Aorta (tissue), 5 donors: Measurements from ENCODE around the gene PPP1R9B. TPM values are rescaled to one million over a fixed set of nuclear protein-coding genes. Genes with fewer than 3 reads are reported as not detected.

Source experiments
- ATAC-seq: fragments of 200-7000 bp; cut with Tn5 transposase; one replicate; pipeline ENCODE4 v1.9.1; 2022; ENCODE audit warnings: moderate library complexity; ENCODE audit not compliant: low FRiP score
- DNase-seq, 2 donors: peaks; one replicate each; pipeline ENCODE4 v3.0.0-alpha.2; 2020
- H3K27ac ChIP-seq, 2 donors: one replicate each; pipeline ENCODE4 v1.5.1; 2013; ENCODE audit warnings: low read length in 2 of 2, mild to moderate bottlenecking in 2 of 2, moderate library complexity in 2 of 2, control low read depth in 1 of 2, inconsistent platforms in 1 of 2, low read depth in 1 of 2
- H3K27me3 ChIP-seq, 2 donors: one replicate each; pipeline ENCODE4 v1.6.1; 2013; ENCODE audit warnings: control low read depth in 1 of 2, low read length in 1 of 2, mild to moderate bottlenecking in 1 of 2, moderate library complexity in 1 of 2; ENCODE audit not compliant: insufficient read depth in 2 of 2, control insufficient read depth in 1 of 2
- H3K36me3 ChIP-seq, 2 donors: one replicate each; pipeline ENCODE4 v1.6.1; 2013; ENCODE audit warnings: control low read depth in 1 of 2, low read length in 1 of 2, mild to moderate bottlenecking in 1 of 2; ENCODE audit not compliant: insufficient read depth in 2 of 2, control insufficient read depth in 1 of 2
- H3K4me1 ChIP-seq, 2 donors: one replicate each; pipeline ENCODE4 v1.6.1; 2013; ENCODE audit warnings: low read length in 2 of 2, control low read depth in 1 of 2, mild to moderate bottlenecking in 1 of 2, moderate library complexity in 1 of 2; ENCODE audit not compliant: insufficient read depth in 2 of 2, control insufficient read depth in 1 of 2
- H3K4me3 ChIP-seq, 2 donors: one replicate each; pipeline ENCODE4 v1.5.1; 2013; ENCODE audit warnings: low read length in 2 of 2, control low read depth in 1 of 2, mild to moderate bottlenecking in 1 of 2
- H3K9me3 ChIP-seq: one replicate; pipeline ENCODE4 v1.6.1; 2013; ENCODE audit warnings: mild to moderate bottlenecking, low read length; ENCODE audit not compliant: control insufficient read depth
- WGBS, 2 donors: extraction: QIAGEN DNeasy Blood & Tissue Kit; methylation state at CpG; one replicate each; pipeline ENCODE4 v1.1.7; 2013; 5-methylcytosine and 5-hydroxymethylcytosine counted together
- intact Hi-C, 2 donors: fragments of 100-400 bp; cut with DNase I; formaldehyde crosslinking; loops; one replicate each; pipeline versions ENCODE4 v1.14.2 to v1.15.0; 2022
- long read RNA-seq, 2 donors: library from polyadenylated mRNA; unstranded; transcript quantifications; one replicate each; pipeline ENCODE4 v2.0.0, GENCODE V29; 2020 to 2021
- polyA plus RNA-seq, 2 donors: library from polyadenylated mRNA; stranded (reverse); fragments of 200-250 nt; gene quantifications; one replicate each; pipeline ENCODE4 v1.2.3, GENCODE V29; 2013
- total RNA-seq, 2 donors: library from RNA; stranded (reverse); fragmentation: NEBNext Ultra II Directional; extraction: Animal tissue kit (Norgen Biotek cat#: 25700); gene quantifications; one replicate each; pipeline ENCODE4 v1.2.1, GENCODE V29; 2021
- donor health status: healthy with polysubstance abuse.
- donor health status: Bipolar disorder and iron deficiency.
- donor health status: DM: no; HTN: no; CAD: no.
- donor health status: DM: no; HTN: no; CAD: no.
- donor health status: DM: yes; HTN: yes; CAD: no.

PPP1R9B gene, protein sequence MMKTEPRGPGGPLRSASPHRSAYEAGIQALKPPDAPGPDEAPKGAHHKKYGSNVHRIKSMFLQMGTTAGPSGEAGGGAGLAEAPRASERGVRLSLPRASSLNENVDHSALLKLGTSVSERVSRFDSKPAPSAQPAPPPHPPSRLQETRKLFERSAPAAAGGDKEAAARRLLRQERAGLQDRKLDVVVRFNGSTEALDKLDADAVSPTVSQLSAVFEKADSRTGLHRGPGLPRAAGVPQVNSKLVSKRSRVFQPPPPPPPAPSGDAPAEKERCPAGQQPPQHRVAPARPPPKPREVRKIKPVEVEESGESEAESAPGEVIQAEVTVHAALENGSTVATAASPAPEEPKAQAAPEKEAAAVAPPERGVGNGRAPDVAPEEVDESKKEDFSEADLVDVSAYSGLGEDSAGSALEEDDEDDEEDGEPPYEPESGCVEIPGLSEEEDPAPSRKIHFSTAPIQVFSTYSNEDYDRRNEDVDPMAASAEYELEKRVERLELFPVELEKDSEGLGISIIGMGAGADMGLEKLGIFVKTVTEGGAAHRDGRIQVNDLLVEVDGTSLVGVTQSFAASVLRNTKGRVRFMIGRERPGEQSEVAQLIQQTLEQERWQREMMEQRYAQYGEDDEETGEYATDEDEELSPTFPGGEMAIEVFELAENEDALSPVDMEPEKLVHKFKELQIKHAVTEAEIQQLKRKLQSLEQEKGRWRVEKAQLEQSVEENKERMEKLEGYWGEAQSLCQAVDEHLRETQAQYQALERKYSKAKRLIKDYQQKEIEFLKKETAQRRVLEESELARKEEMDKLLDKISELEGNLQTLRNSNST
- total RNA-seq (10 to 100 TPM; 64.4 to 99.0 TPM), polyA plus RNA-seq (10 to 100 TPM; 20.3 to 26.1 TPM)
- long read RNA-seq, donor 1, partial matches to known transcripts, result 0 of 8 reads
- long read RNA-seq, donor 1, other reads (novel, unspliced or antisense), result 8 of 8 reads
- long read RNA-seq, donor 2, full-length matches to known transcripts, result 5 of 12 reads
- long read RNA-seq, donor 2, partial matches to known transcripts, result 2 of 12 reads
- long read RNA-seq, donor 2, other reads (novel, unspliced or antisense), result 5 of 12 reads

DNA sequence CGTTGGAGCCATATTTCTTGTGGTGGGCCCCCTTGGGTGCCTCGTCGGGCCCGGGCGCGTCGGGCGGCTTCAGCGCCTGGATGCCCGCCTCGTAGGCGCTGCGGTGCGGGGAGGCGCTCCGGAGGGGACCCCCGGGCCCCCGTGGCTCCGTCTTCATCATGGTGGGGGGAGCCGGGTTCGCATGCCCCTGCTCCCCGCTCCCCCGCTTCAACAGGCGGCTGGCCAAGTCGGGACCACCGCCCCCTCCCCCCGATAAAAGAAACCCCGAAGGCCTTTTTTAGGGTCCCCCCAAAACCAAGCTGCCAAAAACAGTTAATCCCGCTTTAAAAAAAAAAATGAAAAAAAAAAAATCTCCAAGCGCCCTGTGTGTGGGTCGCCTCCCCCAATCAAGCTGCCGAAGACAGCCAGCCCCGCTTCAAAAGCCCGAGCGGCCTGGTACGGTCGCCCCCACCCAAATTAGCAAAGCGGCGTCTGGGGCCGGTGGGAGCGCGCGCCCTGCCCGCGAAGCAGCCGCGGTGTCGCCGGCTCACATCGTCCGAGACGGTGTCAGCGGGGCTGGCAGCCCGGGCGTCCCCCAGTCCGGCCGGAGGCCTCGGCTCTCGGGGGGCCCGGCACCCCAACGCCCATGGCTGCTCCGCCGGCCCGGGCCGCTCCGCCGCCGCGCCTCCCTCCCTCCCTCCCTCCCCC lies at the start of gene PPP1R9B:
Gene PPP1R9B (minus strand): TSS at position 324 of the 687 bp plus-strand sequence. CDS start 164 bp downstream, at position 160.
- H3K4me1 ChIP-seq, result peaks cover 3 to 6% of the 10 kb centered on the region in 2 donors
- WGBS, 2 donors, result 0% methylated on average over 55 to 69 of the region's 69 CpGs
- DNase-seq, result no peak
- H3K9me3 ChIP-seq, result no peaks in the 10 kb centered on the region
- H3K27me3 ChIP-seq, result no peaks in the 10 kb centered on the region
- H3K27ac ChIP-seq, result peak within 1 kb of the TSS; percentile 78 to 83
- ATAC-seq, result no peak
- H3K4me3 ChIP-seq, result peak within 1 kb of the TSS; percentile 75 to 80
- no peaks in the 10 kb centered on the region for H3K36me3 ChIP-seq
- intact Hi-C loops, result no loop called here

DNA sequence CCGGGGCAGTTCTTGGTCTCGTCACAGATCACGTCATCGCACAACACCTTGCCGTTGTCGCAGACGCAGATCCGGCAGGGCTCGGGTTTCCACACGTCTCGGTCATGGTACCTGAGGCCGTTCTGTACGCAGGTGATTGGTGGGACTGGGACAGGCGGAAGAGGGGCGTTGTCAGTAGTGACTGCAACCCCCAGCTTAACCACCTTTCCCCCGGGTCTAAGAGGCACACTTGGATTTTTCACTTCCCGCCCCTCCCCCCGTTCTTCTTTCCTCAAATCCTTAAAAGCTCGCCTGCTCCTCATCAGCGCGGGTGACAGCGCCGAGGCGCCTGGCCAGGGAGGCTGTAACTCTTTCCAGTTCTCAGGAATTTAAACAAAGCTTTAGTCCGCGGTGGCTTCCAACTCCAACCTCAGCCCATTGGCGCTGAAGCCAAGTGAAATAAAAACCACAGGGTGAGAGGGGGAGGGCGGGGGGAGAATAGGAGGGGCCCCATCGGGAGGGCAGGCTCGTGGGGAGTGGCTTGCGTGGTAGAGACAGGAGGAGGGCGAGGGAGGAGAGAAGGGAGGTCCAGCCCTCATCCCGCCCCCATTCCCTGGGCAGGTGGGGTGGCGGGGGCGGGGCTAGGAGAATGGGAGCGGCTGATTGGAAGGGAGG lies 49.5 kb upstream of the PPP1R9B start:
- H3K4me3 ChIP-seq, result peak overlapping the region; percentile 56 to 65
- peak overlapping the region in 1 of 2 donors; percentile 85 for H3K27ac ChIP-seq
- no peaks in the 10 kb centered on the region for H3K9me3 ChIP-seq
- peaks cover 7 to 10% of the 10 kb centered on the region in 2 donors for H3K36me3 ChIP-seq
- ATAC-seq, result peak; percentile 91
- H3K4me1 ChIP-seq, result no peaks in the 10 kb centered on the region
- H3K27me3 ChIP-seq, result no peaks in the 10 kb centered on the region
- DNase-seq, result peak; percentile 95 to 96
- intact Hi-C loops, result loop anchor here (1.0 to 10.0 kb wide), 9 partner anchors 23 to 99 kb away; no protein-coding TSS in a partner anchor
- WGBS, 2 donors, result 0% methylated on average over 31 to 36 of the region's 36 CpGs

DNA sequence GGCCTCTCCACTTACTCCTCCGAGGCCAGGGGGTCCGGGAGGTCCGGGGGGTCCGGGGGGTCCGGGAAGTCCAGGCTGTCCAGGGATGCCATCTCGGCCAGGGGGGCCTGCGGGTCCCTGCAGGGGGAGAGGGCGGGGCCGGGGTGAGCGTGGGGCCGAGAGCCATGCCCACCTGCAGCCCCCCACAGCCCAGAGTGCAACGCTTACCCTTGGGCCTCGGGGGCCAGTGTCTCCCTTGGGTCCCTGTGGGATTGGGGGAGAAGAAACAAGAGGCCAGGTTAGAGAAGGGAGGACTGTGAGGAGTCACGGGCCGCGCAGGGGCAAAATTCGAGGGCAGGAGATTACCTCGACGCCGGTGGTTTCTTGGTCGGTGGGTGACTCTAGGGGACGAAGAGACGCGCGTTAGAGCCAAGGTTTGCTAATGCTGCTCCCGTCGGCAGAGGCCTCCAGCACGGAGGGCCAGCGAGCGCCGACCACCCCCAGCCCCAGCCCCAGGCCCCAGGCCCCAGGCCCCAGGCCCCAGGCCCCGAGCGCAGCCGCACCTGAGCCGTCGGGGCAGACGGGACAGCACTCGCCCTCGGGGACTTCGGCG lies 48.8 kb upstream of the PPP1R9B start:
- WGBS, 2 donors, result 6 to 7% methylated on average over 28 to 41 of the region's 41 CpGs
- peak overlapping the region in 1 of 2 donors; percentile 85 for H3K27ac ChIP-seq
- peaks cover 7 to 10% of the 10 kb centered on the region in 2 donors for H3K36me3 ChIP-seq
- ATAC-seq, result no peak
- intact Hi-C loops, result loop anchor here in 1 of 2 donors (5.0 to 10.0 kb wide), 2 partner anchors 55 to 87 kb away; no protein-coding TSS in a partner anchor
- DNase-seq, result peak; percentile 54 to 76
- no peaks in the 10 kb centered on the region for H3K4me1 ChIP-seq
- no peaks in the 10 kb centered on the region for H3K9me3 ChIP-seq
- no peaks in the 10 kb centered on the region for H3K27me3 ChIP-seq
- peak overlapping the region; percentile 34 to 65 for H3K4me3 ChIP-seq

DNA sequence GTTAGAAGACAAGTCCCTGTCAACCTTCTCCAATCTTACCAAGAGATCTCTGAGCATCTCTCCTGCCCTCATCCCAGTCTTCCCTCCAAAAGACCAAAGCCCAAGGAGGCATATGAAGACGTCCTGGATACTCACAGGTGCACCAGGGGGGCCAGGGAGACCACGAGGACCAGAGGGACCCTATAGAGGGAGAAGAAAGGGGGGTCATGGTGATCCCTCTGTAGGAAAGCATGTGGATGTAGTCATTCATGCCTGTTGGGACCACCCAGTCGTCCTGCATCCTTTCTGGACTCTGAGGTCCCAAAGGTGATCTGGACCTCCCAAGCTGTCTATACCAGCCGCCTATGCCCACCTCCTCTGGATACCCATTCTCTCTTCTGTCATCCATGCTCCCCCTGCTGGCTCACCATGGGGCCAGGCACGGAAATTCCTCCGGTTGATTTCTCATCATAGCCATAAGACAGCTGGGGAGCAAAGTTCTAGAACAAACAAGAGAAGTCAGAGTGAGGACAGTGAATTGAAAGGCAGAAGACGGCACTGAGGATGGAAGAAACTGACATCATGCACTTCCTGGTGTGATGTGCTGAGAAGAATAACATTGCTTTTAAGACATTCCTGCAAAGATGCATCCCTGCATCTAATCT lies 47.7 kb upstream of the PPP1R9B start:
- intact Hi-C loops, result loop anchor here in 1 of 2 donors (1.0 to 10.0 kb wide), 3 partner anchors 29 to 86 kb away; no protein-coding TSS in a partner anchor
- no peaks in the 10 kb centered on the region for H3K27me3 ChIP-seq
- no peaks in the 10 kb centered on the region for H3K9me3 ChIP-seq
- ATAC-seq (no peak), DNase-seq (peak; percentile 68 to 80)
- 6 to 8% methylated on average over 7 of the region's 7 CpGs for WGBS, 2 donors
- no peak overlapping the region for H3K4me3 ChIP-seq
- H3K4me1 ChIP-seq, result no peaks in the 10 kb centered on the region
- H3K36me3 ChIP-seq, result peaks cover 7 to 10% of the 10 kb centered on the region in 2 donors
- peak overlapping the region in 1 of 2 donors; percentile 14 for H3K27ac ChIP-seq

DNA sequence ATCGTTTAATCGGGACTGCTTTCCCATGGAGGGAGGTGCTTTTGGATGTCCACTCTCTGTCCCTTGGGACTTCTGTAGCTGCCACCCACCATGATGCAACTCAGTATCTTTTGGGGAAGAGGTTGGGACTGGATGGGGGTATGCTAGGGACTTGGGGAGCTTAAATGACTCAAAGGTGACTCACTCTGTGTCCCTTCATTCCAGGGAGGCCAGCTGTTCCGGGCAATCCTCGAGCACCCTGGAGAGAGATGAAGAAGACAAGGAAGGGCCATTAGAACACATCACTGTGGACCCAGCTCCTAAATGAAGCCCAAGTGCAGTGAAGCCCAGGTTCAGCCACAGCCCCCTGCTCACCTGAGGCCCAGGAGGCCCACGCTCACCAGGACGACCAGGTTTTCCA lies 46.3 kb upstream of the PPP1R9B start:
- Histone ChIP-seq H3K4me3 (no peak overlapping the region), H3K27ac (peak overlapping the region; percentile 38 to 54), H3K27me3 (no peaks in the 10 kb centered on the region), H3K36me3 (peaks cover 10% of the 10 kb centered on the region in 2 donors), H3K9me3 (no peaks in the 10 kb centered on the region), H3K4me1 (no peaks in the 10 kb centered on the region)
- intact Hi-C loops, result loop anchor here in 1 of 2 donors (5.0 to 10.0 kb wide), 2 partner anchors 52 to 85 kb away; no protein-coding TSS in a partner anchor
- DNase-seq (peak; percentile 46 to 61), ATAC-seq (no peak)
- 27 to 30% methylated on average over 6 of the region's 6 CpGs for WGBS, 2 donors

DNA sequence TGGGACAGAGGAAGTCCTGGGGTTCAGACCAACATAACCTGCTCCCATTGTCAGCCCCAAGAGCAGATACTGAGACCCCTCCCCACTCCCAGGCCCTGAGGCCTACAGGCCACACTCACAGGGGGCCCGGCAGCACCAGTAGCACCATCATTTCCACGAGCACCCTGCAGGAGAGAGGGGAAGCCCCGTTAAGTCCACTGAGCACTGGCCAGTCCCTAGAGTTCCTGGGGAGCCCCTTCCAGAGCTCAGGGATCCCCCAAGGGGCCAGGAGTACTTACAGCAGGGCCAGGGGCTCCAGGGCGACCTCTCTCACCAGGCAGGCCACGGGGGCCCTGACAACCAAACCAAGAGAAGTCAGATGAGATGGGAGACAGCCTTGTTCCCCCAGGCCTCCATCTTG lies 45.6 kb upstream of the PPP1R9B start:
- no peaks in the 10 kb centered on the region for H3K4me1 ChIP-seq
- H3K4me3 ChIP-seq, result no peak overlapping the region
- WGBS, 2 donors, result 54 to 57% methylated on average over 5 of the region's 5 CpGs
- no peaks in the 10 kb centered on the region for H3K27me3 ChIP-seq
- ATAC-seq, result no peak
- H3K9me3 ChIP-seq, result no peaks in the 10 kb centered on the region
- peaks cover 10% of the 10 kb centered on the region in 2 donors for H3K36me3 ChIP-seq
- DNase-seq, result peak; percentile 41 to 65
- intact Hi-C loops, result loop anchor here in 1 of 2 donors (5.0 to 10.0 kb wide), 2 partner anchors 51 to 84 kb away; no protein-coding TSS in a partner anchor
- H3K27ac ChIP-seq, result peak overlapping the region; percentile 38 to 54
